ENCODE data around the gene HHIP.
A peak's percentile ranks its signal among the peaks of the same experiment; 100 is the strongest.

Gene HHIP

GRCh38 chr4:144645631-144646522 is at the start of gene HHIP:
Gene HHIP, plus strand, starts transcription at chr4:144646156. Its CDS starts 520 bp downstream, at chr4:144646676.
- DNase-seq = no peak

- no peak for DNase-seq
These were observed 48.8 kb upstream of the HHIP start for GRCh38 chr4:144597171-144597570.

GRCh38 chr4:144599621-144600020 is 46.3 kb upstream of the HHIP start:
- DNase-seq = no peak

- DNase-seq = no peak
These were observed 34.1 kb upstream of the HHIP start for GRCh38 chr4:144611850-144612249.

- DNase-seq = no peak
These were observed 30.9 kb upstream of the HHIP start for GRCh38 chr4:144614850-144615585.

- no peak for DNase-seq
These were observed 24.3 kb upstream of the HHIP start for GRCh38 chr4:144621681-144622080.

GRCh38 chr4:144627663-144628076 is 18.3 kb upstream of the HHIP start:
- no peak for DNase-seq

- no peak for DNase-seq
These were observed 12.7 kb upstream of the HHIP start for GRCh38 chr4:144633215-144633614.

GRCh38 chr4:144634978-144635747 is 10.8 kb upstream of the HHIP start:
- DNase-seq = no peak

GRCh38 chr4:144644368-144645101 is 1.4 kb upstream of the HHIP start:
- no peak for DNase-seq

GRCh38 chr4:144645102-144645630 is 790 bp upstream of the HHIP start:
- DNase-seq = no peak

- no peak for DNase-seq
These were observed 653 bp downstream of the HHIP start for GRCh38 chr4:144646523-144647094.

- peak; percentile 3 for DNase-seq
These were observed 1.2 kb downstream of the HHIP start for GRCh38 chr4:144647095-144647561.

GRCh38 chr4:144647590-144647989 is 1.6 kb downstream of the HHIP start:
- no peak for DNase-seq

GRCh38 chr4:144648042-144648441 is 2.1 kb downstream of the HHIP start:
- DNase-seq = no peak

- no peak for DNase-seq
These were observed 3.7 kb downstream of the HHIP start for GRCh38 chr4:144649646-144650045.

- no peak for DNase-seq
These were observed 4.5 kb downstream of the HHIP start for GRCh38 chr4:144650311-144651005.

GRCh38 chr4:144653781-144654545 is 8.0 kb downstream of the HHIP start:
- DNase-seq = no peak

- DNase-seq = no peak
These were observed 9.5 kb downstream of the HHIP start for GRCh38 chr4:144655491-144655890.

- DNase-seq = no peak
These were observed 10.9 kb downstream of the HHIP start for GRCh38 chr4:144656850-144657249.
